ENCODE results near the gene LTK.
"Not testable (repeated sequence)": the region's sequence is repeated elsewhere in the genome, so short reads cannot be mapped to it uniquely, and the experiment has no call there.

The LTK gene

GRCh38 chr15:41476416-41477048, 37.1 kb downstream of the LTK start:
- TF ChIP-seq CTCF (IDR thresholded peaks at IDR 0.05; ENCODE audit: insufficient read depth, low read length, poor library complexity, severe bottlenecking), result no peak
- no peaks in the 10 kb centered on the region for H3K27me3 ChIP-seq (replicated peaks; ENCODE audit: control insufficient read depth, insufficient read depth, low read length)
- H3K36me3 ChIP-seq (ENCODE audit: control insufficient read depth, insufficient read depth, low read length), result peaks cover 27% of the 10 kb centered on the region
- DNase-seq (ENCODE audit: extremely low read depth, insufficient read length), result no peak
- H3K4me3 ChIP-seq (replicated peaks; ENCODE audit: low read depth, low read length), result no peak overlapping the region

- Histone ChIP-seq H3K4me3 (replicated peaks; ENCODE audit: low read depth, low read length) (no peak overlapping the region), H3K36me3 (ENCODE audit: control insufficient read depth, insufficient read depth, low read length) (peaks cover 21% of the 10 kb centered on the region), H3K27me3 (replicated peaks; ENCODE audit: control insufficient read depth, insufficient read depth, low read length) (no peaks in the 10 kb centered on the region)
- DNase-seq (ENCODE audit: extremely low read depth, insufficient read length), result no peak
- TF ChIP-seq CTCF (IDR thresholded peaks at IDR 0.05; ENCODE audit: insufficient read depth, low read length, poor library complexity, severe bottlenecking), result no peak
These were observed 38.7 kb downstream of the LTK start for GRCh38 chr15:41474941-41475340.

GRCh38 chr15:41474436-41474835, 39.2 kb downstream of the LTK start:
- DNase-seq (ENCODE audit: extremely low read depth, insufficient read length), result no peak
- no peak for TF ChIP-seq CTCF (IDR thresholded peaks at IDR 0.05; ENCODE audit: insufficient read depth, low read length, poor library complexity, severe bottlenecking)
- H3K27me3 ChIP-seq (replicated peaks; ENCODE audit: control insufficient read depth, insufficient read depth, low read length), result no peaks in the 10 kb centered on the region
- H3K36me3 ChIP-seq (ENCODE audit: control insufficient read depth, insufficient read depth, low read length), result peaks cover 23% of the 10 kb centered on the region
- no peak overlapping the region for H3K4me3 ChIP-seq (replicated peaks; ENCODE audit: low read depth, low read length)

- TF ChIP-seq CTCF (IDR thresholded peaks at IDR 0.05; ENCODE audit: insufficient read depth, low read length, poor library complexity, severe bottlenecking), result no peak
- Histone ChIP-seq H3K36me3 (ENCODE audit: control insufficient read depth, insufficient read depth, low read length) (peaks cover 20% of the 10 kb centered on the region), H3K27me3 (replicated peaks; ENCODE audit: control insufficient read depth, insufficient read depth, low read length) (no peaks in the 10 kb centered on the region), H3K4me3 (replicated peaks; ENCODE audit: low read depth, low read length) (no peak overlapping the region)
- DNase-seq (ENCODE audit: extremely low read depth, insufficient read length), result no peak
These were observed 40.2 kb downstream of the LTK start for GRCh38 chr15:41473418-41473817.

GRCh38 chr15:41469644-41470043, 44.0 kb downstream of the LTK start:
- H3K27me3 ChIP-seq (replicated peaks; ENCODE audit: control insufficient read depth, insufficient read depth, low read length); DNase-seq (ENCODE audit: extremely low read depth, insufficient read length); H3K4me3 ChIP-seq (replicated peaks; ENCODE audit: low read depth, low read length); H3K36me3 ChIP-seq (ENCODE audit: control insufficient read depth, insufficient read depth, low read length): not testable (repeated sequence)

- Histone ChIP-seq H3K36me3 (ENCODE audit: control insufficient read depth, insufficient read depth, low read length) (peaks cover 7% of the 10 kb centered on the region), H3K4me3 (replicated peaks; ENCODE audit: low read depth, low read length) (no peak overlapping the region), H3K27me3 (replicated peaks; ENCODE audit: control insufficient read depth, insufficient read depth, low read length) (no peaks in the 10 kb centered on the region)
- no peak for TF ChIP-seq CTCF (IDR thresholded peaks at IDR 0.05; ENCODE audit: insufficient read depth, low read length, poor library complexity, severe bottlenecking)
- no peak for DNase-seq (ENCODE audit: extremely low read depth, insufficient read length)
These were observed 46.9 kb downstream of the LTK start for GRCh38 chr15:41466711-41467110.
